AG04449 (cell line): ENCODE results near the gene TTYH2.

Experiments used
- CTCF ChIA-PET: fragments of 350-600 bp; formaldehyde crosslinking; extraction: SDS; loops from one replicate; lab custom pipeline; 2021; ENCODE audit warnings: antibody characterized with exemption; lab: Yijun Ruan, JAX
- POLR2A ChIA-PET: fragments of 400-600, 350-600 bp; formaldehyde crosslinking; extraction: SDS; loops from one replicate; lab custom pipeline; 2020; ENCODE audit warnings: antibody characterized with exemption, inconsistent platforms; lab: Yijun Ruan, JAX
- DNase-seq: peaks from one replicate; pipeline ENCODE4 v3.0.0-alpha.2; 2010; ENCODE audit warnings: low read depth, low spot score
- H3K4me3 ChIP-seq: 2 replicates; pipeline ENCODE4 v1.5.1; 2011; ENCODE audit warnings: low read depth, mild to moderate bottlenecking, control low read depth, low read length
- CTCF ChIP-seq: IDR thresholded peaks from one replicate; pipeline ENCODE4 v1.5.1; 2011; ENCODE audit warnings: mild to moderate bottlenecking, moderate library complexity, low read length, control low read depth, inconsistent platforms; ENCODE audit not compliant: insufficient read depth; ENCODE audit errors: missing control alignments

TTYH2 gene

DNA sequence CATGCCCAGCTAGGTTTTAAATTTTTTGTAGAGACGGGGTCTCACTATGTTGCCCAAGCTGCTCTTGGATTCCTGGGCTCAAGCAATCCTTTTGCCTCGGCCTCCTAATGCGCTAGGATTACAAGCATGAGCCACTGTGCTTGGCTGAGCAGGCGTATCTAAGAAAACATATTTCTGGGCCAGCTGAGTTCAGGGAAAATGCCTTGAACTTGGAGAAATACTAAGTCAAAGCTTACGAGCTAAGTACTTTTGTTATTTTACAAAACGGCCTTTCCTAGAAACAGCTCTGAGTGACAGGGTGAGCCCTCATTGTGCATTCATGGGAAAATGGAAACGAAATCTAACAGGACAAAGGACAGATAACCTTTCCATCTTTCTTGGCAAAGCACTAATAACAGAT is 85.4 kb downstream of the TTYH2 start:
- DNase-seq = no peak
- CTCF ChIA-PET = interaction anchor here (0.9 to 3.8 kb wide), 4 partner anchors 11 to 159 kb away, joined by 3 to 14 read pairs (median 4); no protein-coding TSS in a partner anchor
- no peak for TF ChIP-seq CTCF
- POLR2A ChIA-PET = interaction anchor here (1.0 kb wide), 1 partner anchor 10 kb away, joined by 3 read pairs; no protein-coding TSS in a partner anchor
- H3K4me3 ChIP-seq = no peak overlapping the region

GRCh38 chr17:74299226-74300009 is 86.0 kb downstream of the TTYH2 start:
- ChIA-PET CTCF (interaction anchor here (0.9 to 1.5 kb wide), 4 partner anchors 12 to 88 kb away, joined by 3 to 4 read pairs (median 4); partner anchors contain the start of gene BTBD17), POLR2A (no interaction called here)
- TF ChIP-seq CTCF = no peak
- no peak for DNase-seq
- H3K4me3 ChIP-seq = no peak overlapping the region

GRCh38 chr17:74303305-74303704 is 89.9 kb downstream of the TTYH2 start:
- H3K4me3 ChIP-seq = no peak overlapping the region
- no peak for DNase-seq
- no peak for TF ChIP-seq CTCF
- CTCF ChIA-PET = interaction anchor here (1.3 to 1.5 kb wide), 2 partner anchors 15 to 65 kb away, joined by 3 to 4 read pairs; partner anchors contain the start of gene GPR142
- POLR2A ChIA-PET = no interaction called here

DNA sequence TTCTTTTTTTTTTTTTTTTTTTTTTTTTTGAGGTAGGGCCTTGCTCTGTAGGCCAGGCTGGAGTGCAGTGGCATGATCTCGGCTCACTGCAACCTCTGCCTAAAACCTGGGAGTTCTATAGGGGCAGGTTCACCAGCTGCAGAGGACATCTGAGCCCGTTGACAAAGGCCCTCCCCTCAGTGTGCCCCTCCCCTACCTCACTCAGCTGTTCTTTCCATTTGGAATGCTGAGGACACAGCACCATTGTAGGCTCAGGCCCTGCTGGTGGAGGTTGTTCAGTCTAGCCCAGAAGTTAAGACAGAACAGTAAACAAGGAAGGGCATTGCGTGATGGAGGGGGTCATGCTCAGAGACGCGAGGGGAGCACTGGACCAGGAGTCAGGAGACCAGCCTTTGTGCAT is 90.8 kb downstream of the TTYH2 start:
- DNase-seq = no peak
- ChIA-PET CTCF (interaction anchor here (1.2 kb wide), 1 partner anchor 153 kb away, joined by 4 read pairs; no protein-coding TSS in a partner anchor), POLR2A (no interaction called here)
- no peak for TF ChIP-seq CTCF
- no peak overlapping the region for H3K4me3 ChIP-seq

GRCh38 chr17:74305865-74306654 is 92.7 kb downstream of the TTYH2 start:
- CTCF ChIA-PET = no interaction called here

More at GRCh38 chr17:74305865-74306654, 92.7 kb downstream of the TTYH2 start:
- no peak overlapping the region for H3K4me3 ChIP-seq
- DNase-seq = no peak
- POLR2A ChIA-PET = no interaction called here
- no peak for TF ChIP-seq CTCF
